HG03064 (cell line): ENCODE data around the gene P3H3.

Source experiments
- ATAC-seq: cut with Tn5 transposase; IDR thresholded peaks from one replicate; pipeline ENCODE4 v1.9.1; 2021; ENCODE audit warnings: low read depth; ENCODE audit not compliant: unreplicated experiment

Gene P3H3, protein sequence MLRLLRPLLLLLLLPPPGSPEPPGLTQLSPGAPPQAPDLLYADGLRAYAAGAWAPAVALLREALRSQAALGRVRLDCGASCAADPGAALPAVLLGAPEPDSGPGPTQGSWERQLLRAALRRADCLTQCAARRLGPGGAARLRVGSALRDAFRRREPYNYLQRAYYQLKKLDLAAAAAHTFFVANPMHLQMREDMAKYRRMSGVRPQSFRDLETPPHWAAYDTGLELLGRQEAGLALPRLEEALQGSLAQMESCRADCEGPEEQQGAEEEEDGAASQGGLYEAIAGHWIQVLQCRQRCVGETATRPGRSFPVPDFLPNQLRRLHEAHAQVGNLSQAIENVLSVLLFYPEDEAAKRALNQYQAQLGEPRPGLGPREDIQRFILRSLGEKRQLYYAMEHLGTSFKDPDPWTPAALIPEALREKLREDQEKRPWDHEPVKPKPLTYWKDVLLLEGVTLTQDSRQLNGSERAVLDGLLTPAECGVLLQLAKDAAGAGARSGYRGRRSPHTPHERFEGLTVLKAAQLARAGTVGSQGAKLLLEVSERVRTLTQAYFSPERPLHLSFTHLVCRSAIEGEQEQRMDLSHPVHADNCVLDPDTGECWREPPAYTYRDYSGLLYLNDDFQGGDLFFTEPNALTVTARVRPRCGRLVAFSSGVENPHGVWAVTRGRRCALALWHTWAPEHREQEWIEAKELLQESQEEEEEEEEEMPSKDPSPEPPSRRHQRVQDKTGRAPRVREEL

DNA sequence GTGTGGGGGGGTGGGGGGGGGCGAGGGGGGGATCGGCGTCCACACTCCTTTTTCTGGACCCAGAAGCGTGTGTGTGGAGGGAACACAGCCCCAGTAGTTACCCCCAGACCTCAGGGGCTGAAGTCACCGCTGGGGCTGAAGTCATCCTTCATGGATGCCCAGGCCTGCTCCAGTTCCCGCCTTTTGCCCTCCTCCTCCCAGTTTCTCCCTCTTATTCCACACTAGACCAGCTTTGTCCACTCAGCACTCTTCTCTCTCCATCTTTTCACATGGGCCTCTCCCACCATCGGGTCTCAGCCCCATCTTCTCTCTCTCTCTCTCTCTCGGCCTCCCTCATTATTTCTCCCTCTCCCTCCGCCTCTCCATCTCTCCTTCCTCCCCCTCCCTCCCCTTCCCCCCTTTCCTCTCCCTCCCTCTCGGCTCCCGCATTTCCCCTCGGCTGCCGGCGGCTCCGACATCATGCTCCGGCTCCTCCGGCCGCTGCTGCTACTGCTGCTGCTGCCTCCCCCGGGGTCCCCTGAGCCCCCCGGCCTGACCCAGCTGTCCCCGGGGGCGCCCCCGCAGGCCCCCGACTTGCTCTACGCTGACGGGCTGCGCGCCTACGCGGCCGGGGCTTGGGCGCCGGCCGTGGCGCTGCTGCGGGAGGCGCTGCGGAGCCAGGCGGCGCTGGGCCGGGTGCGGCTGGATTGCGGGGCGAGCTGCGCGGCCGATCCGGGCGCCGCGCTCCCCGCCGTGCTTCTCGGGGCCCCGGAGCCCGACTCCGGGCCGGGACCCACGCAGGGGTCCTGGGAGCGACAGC lies at the start of gene P3H3:
Gene P3H3, plus strand, starts transcription at position 426 of the 799 bp plus-strand sequence. Its CDS starts 34 bp downstream, at position 460.
- no peak for ATAC-seq

DNA sequence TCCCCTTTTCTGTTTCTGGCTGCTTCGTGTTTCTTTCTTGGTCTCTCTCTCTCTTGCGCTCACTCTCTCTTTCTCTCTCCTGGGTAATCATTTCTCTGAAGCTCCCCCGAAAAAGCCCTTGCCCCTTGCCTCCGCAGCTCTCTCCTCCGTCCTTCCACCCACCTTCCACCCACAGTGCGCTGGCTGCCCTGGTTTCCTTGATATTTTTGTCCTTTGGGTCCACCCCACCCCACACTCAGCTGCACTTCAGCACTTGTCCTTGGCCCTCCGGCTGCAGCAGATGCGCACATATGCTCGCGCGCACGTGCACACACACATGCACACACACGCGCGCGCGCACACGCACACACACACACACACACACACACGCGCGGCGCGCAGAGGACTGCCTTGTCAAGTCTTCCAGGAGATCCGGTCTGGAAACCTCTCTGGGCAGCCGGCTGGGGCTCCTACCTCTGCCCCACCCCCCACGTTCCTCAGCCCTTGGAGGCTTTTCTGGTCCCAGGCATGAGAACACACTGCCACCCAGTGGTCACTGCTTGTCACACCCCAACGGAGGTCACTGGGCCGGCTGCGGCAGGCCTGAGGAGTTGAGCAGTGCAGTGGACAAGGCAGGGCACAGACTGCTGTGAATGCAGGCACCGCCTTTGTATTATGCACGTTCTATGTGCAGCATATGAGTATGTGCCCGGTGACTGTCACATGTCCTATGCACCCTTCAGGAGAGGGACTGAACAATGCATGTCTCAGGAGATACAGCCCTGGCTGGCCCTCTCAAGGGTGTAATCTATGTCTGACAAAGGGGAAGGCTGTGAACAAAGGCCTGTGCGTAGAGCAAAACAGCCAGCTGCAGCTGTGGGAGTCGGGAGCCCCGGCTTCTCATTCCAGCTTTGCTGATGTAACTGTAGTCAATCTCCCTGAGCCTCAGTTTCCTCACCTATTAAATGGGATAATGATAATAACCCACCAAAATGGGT lies 49.3 kb upstream of the P3H3 start:
- ATAC-seq = peak; percentile 71

DNA sequence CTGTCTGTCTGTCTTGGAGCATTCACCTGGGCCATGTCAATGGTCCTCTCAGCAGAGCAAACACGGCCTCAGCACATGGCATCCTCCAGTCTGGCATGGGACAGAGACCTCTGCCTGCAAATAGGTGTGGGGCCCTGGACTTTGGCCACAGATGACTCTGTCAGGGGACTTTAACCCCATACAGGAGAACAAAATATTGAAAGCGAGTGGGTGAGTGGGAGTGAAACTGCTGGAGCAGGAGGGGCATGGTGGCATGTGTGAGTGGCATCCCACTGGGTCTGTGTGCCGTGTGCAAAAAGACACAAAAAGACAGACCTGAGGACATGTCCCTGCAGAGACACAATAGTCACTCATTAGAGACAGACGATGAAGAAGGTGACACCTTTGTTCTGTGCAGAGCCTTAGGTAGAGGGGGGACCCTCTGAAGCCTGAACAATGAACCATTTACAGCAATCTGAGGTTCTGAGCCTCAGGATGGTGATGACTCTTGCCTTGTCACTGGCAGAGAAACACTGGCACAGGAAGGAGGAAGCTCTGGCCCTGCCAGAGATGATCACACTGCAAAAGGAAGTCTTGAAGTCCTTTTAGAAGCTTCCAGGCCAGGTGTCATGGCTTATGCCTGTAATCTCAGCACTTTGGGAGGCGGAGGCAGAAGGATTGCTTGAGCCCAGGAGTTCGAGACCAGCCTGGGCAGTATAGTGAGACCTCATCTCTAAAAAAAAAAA lies 48.3 kb upstream of the P3H3 start:
- ATAC-seq = no peak

DNA sequence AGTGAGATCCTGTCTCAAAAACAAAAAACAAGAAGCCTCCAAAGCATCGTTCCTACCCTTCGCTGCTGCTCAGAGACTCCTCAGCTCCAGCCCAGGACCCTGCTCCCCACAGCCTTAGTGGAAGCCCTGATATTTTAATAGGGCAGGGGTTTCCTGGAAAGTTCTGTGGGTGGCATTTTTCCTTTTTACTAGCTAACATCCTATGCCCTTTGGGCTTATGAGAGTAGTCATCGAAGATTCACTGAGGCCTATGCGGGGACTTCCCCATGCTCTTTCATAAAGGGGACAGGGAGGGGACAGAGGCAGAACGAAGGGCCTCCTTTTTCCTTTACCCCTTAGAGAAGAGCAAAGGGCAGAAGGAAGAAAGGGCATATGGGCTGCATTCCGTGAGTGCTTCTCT lies 47.6 kb upstream of the P3H3 start:
- no peak for ATAC-seq

DNA sequence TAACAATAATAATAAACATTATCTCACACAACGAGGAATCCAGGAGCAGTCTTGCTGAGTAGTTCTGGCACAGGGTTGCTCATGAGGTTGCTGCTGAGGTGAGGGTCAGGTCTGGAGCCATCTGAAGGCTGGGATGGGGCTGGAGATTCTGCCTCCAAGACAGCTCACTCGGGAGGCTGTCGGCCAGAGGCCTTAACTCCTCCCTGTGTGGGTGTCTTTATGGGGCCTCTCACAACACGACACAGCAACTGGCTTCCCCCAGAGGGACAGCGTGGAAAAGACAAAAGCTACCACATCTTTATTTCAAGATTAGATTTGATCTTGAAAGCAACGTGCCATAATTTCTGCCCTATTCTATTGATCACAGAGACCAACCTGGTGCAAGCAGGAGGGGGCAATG lies 46.1 kb upstream of the P3H3 start:
- no peak for ATAC-seq

DNA sequence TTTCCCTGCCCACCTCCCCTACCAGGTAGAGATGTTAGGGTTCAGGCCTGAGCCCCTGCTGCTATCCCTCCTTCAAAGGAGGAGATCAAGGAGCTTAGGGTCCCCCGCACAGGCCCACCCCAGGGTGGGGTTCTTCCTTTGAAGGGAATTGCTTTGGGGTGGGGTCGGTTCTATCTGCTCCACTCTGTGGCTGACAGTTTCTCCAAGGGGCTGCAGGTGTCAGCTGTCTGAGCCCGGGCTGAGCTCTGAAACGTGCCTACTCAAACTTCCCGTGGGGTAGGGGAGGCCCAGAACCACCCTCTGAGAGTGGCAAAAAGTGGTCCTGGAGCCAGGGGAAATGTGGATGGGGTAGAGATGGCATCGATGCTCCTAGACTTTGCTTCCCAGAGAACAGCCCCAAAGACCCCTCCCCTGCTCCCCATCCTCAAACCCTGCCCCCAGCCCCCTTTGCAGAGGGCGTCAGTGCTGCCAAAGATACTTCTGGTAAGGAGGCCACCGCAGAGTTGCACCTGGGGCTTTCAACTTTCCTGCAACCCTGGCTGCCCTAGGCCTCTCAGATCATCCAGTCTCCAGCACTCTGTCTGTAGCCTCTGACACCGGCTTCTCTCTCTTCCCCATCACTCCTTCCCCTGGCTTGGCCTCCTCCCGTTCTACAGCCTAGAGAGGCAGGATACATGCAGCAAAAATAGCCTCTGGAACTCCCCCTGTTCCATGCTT lies 45.2 kb upstream of the P3H3 start:
- ATAC-seq = no peak

DNA sequence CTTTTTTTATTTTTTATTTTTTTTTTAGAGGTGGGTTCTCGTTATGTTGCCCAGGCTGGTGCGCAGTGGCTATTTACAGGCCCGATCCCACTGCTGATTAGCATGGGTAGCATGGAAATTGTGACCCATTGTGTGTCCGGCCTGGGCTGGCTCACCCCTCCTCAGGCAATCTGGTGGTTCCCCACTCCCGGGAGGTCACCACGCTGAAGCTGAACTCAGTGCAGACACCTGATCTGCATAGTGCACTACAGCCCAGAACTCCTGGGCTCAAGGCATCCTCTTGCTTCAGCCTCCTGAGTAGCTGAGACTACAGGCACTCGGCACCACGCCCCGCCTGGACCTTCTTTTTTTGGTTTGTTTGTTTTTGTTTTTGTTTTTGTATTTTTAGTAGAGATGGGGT lies 44.4 kb upstream of the P3H3 start:
- no peak for ATAC-seq

DNA sequence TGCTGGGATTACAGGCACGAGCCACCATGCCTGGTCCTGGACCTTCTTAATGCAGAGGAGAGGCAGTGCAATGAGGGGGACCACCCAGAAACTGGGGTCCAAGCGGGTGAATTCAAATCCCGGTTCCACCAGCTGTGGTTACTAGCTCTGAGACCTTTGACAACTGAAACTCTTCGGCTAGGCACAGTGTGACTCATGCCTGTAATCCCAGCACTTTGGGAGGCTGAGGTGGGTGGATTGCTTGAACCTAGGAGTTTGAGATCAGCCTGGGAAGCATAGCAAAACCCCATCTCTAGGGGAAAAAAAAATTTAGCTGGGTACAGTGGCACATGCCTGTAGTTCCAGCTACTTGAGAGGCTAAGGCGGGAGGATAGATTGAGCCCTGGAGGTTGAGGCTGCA lies 43.9 kb upstream of the P3H3 start:
- ATAC-seq = no peak

DNA sequence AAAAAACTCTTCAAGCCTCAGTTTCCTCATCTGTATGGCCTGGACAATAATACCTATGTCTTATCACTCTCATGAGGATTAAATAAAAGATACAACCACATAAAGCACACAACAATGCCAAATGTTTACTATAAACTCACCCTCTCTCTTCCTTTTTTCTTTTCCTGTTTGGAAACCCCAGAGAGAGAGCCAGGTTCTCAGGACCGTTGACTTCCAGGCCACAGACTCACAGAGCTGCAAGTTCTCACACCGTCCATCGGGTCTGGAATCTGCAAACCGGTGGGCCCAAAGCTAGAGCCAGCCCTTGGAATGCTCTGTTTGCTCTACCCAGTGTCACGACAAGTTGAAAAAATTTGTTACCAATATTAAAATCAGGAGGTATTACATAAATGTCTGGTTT lies 43.4 kb upstream of the P3H3 start:
- ATAC-seq = no peak

DNA sequence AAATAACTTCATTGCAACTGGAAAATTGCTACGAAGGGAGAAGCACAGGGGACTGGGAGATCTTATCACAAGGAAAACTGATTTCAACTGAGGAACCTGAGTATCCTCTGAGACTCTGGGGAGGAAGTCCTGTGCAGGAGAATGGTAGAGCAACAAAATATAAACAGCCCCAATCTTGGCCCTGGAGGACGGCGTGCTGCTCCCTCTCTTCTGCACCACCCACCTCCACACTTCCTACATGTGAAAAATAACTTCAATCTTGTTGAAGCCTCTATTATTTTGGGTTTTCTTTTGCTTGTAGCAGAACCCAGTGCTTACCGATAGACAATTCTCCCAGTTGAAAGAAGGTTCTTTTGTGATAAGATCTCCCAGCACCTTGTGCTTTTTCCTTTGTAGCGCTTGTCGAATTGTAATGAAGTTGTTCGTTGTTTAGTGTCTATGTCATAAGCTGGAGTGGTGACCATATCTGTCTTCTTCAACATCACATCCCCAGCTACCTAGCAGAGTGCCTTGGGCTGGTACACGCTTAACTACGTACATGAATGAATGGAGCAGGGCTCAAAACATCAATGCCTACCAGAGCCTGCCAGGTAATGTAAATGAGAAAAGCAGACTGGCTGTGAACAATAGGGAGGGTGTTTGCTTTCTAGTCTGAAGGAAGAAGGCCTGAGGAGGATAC lies 41.7 kb upstream of the P3H3 start:
- no peak for ATAC-seq

DNA sequence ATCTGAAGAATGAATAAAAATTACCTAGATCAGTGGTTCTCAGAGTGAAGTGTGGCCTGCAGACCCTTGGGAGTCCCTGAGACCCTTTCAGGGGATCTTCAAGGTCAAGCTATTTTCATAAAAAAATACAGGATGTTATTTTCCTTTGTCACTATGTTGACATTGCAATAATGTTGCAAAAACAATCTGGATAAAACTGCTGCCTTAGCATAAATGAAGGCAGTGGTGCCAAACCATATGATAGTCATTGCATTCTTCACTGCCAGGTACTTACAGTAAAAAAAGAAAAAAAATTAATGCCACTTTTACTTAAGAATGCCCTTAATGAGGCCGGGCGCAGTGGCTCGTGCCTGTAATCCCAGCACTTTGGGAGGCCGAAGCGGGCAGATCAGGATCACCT lies 40.9 kb upstream of the P3H3 start:
- ATAC-seq = no peak

DNA sequence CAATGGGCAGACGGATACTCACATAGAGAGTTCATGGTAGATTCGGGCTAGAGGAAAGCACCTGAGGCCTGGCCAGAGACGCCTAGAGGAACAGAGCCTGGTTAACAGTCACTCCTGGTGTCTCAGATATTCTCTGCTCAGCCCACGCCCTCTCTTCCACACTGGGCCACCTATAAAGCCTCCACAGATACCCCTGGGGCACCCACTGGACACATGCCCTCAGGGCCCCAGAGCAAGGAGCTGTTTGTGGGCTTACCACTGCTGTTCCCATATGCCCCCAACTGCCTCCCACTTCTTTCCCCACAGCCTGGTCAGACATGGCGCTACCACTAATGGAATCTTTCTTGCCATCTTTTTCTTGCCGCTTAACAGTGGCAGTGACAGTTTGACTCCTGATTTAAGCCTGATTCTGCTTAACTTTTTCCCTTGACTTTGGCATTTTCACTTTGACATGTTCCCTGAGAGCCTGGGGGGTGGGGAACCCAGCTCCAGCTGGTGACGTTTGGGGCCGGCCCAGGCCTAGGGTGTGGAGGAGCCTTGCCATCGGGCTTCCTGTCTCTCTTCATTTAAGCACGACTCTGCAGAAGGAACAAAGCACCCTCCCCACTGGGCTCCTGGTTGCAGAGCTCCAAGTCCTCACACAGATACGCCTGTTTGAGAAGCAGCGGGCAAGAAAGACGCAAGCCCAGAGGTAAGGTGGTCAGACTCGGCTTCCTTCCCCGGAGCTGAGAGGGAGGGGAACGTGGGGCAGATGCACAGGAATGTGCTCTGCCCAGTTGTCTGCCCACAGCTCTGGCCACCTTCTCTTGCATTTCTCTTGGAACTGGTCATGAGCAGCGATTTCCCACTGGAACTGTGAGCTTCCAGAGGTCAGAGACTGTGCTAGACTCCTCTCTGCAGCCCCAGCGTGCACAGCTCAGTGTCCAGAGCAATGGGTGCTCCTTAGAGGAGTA lies 39.0 kb upstream of the P3H3 start, which contains the start of gene CD4:
Gene CD4, plus strand, starts transcription at position 557 of the 953 bp plus-strand sequence. CDS start 10,611 bp downstream, outside the sequence.
- no peak for ATAC-seq

DNA sequence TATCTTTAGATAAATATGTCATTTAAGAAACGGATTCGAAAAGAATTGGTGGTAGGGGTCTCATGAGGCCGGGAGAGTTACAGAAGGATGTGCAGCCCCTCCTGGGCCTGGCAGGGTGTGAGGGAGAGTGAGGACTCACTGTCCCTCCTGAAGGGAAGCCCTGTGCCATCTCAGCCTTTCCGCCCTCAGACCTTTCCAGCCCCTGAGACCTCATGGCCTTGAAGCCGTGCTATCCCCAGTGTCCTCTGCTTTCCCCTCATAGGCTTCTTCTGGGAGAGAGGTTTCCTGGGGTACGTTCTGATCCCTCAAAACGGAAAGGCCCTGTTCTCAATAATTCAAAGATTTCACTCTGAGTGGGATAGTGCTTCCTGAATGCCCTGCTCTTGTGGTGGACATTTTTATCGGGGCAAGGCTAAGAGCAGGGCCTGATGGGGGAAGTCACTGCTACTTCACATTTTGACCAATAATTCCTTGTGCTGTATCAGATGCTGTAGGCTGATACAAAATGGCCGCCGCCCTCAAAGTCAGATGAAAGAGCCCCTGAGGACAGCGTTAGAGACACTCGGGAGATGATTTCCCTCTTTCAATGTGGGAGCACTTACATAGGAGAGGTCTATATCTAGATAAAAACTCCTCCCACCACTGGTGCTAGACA lies 37.6 kb upstream of the P3H3 start:
- ATAC-seq = no peak

DNA sequence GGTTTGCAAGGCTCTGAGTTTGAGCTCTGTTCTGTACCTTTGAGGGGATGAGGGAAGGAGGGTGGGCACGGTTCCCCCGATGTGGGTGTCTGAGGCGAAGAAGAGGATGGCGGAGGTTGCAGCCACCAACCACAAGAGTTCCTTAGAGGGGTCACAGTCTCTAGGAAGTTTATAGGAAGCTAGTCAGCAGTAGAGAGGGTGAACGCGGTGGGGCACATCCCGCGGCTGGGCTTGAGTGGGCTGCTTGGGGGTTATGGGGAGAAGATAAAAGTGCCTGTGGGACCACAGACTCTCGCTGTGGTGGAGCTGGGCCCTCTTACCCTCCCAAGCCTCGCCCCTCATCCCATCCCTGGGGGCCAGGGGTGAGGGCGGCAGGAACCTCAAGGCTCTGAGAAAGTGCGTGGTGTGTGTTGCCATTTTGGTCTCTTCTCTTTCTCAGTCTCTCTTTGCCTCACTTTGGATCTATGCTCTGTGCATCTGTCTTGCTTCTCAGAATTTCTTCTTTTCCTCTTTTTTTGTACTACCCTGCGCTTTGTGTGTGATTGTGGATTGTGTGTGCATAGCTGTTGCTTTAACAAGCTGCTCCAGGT lies 36.2 kb upstream of the P3H3 start:
- ATAC-seq = no peak

DNA sequence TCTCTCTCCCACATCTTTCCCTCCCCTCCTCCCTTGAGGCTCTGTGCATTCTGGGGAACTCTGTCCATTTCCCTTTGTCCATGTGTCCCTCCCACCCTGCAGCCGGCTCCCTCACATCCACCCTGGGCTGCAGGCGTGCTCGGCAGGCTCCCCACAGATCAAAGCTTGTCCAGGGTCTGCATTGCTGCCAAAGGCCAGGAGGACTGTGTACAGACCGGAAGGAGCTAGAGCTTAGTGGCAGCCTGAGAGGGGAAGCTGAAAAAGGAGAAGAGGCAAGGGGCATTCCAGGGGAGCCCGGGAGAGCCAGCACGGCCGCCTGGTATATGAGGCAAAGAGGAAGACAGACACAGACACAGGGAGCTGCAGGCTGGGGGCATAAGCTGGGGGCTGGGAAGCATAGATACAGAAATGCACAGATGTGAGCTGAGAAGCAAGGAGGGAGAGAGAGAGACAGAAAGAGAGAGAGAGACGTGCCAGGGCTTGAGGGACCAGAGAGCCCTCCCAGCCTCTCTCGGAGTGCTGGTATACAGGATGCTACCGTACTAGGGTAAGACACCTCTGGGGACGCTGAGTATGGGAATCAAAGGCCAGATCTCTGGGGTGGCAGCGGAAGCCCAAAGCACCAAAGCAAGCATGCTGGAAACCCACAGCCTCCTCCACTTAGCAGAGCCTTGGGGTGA lies 35.5 kb upstream of the P3H3 start:
- no peak for ATAC-seq

DNA sequence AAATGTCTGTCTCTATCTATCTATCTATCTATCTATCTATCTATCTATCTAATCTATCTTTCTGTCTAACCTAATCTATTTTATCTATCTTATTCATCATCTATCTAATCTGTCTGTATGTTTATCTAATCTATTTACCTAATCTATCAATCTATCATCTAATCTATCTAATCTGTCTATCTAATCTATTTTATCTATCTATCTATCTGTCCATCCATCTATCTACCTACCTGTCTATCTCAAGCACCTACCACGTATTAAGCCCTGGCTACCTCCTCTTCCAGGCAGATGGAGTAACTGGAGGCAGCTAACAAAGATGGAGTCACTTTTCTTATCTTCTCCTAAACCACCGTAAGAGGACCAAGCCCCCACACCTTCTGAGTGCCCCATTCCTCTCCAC lies 33.1 kb upstream of the P3H3 start:
- ATAC-seq = no peak
